ENCODE measurements around the gene ATN1. TPM values are rescaled to one million over a fixed set of nuclear protein-coding genes. Genes with fewer than 3 reads are reported as not detected.

ATN1 gene
- total and polyA plus RNA-seq, 2 of the 4 experiments (the other 2 are of a cell fraction) = 3.4 to 58.7 TPM

- no peak for ATAC-seq (ENCODE audit: low read depth)
- Histone ChIP-seq H2BK120ac (ENCODE audit: low read depth, low read length) (no peak overlapping the region), H2BK20ac (ENCODE audit: low read depth, low read length) (no peak overlapping the region), H2BK5ac (ENCODE audit: low read depth, low read length, poor library complexity, severe bottlenecking) (no peak overlapping the region), H3K23ac (ENCODE audit: low read depth, low read length) (no peak overlapping the region), H3K36me3 (ENCODE audit: control insufficient read depth, insufficient read depth, low read length) (no peaks in the 10 kb centered on the region; the same call in 1 of the 2 replicates), H4K8ac (ENCODE audit: low read depth in 2 of 2, low read length in 2 of 2) (no peak overlapping the region), H3K4me1 (ENCODE audit: control insufficient read depth, insufficient read depth, low read length) (peaks cover 10% of the 10 kb centered on the region), H3K9me1 (ENCODE audit: insufficient read depth, low read length) (peaks cover 4% of the 10 kb centered on the region; the same call in 1 of the 2 replicates), H4K5ac (ENCODE audit: low read depth, low read length) (no peak overlapping the region), H3K9ac (ENCODE audit: low read depth, low read length) (no peak overlapping the region), H3K9me3 (ENCODE audit: control insufficient read depth, insufficient read depth, low read length) (no peaks in the 10 kb centered on the region), H3K4me3 (ENCODE audit: insufficient read depth, low read depth, low read length) (no peak overlapping the region), H3K56ac (ENCODE audit: extremely low read depth, insufficient read depth, low read length) (no peak overlapping the region), H2BK15ac (ENCODE audit: low read depth, low read length) (no peak overlapping the region), H2AK5ac (ENCODE audit: low read depth, low read length) (no peak overlapping the region), H4K20me1 (ENCODE audit: insufficient read depth, low read length) (no peaks in the 10 kb centered on the region), H2AFZ (replicated peaks; ENCODE audit: low read length, poor library complexity) (no peak overlapping the region), H3K79me1 (ENCODE audit: low read depth in 1 of 2, low read length in 2 of 2) (peaks cover 3 to 6% of the 10 kb centered on the region in 2 experiments; a peak in 2 of 4 replicates), H3K27me3 (ENCODE audit: control insufficient read depth, insufficient read depth, low read length) (no peaks in the 10 kb centered on the region), H3K27ac (ENCODE audit: insufficient read depth, low read length) (no peak overlapping the region), H2AK9ac (replicated peaks; ENCODE audit: low read depth, low read length, poor library complexity) (no peak overlapping the region), H3K4ac (ENCODE audit: low read depth, low read length) (no peak overlapping the region), H3K14ac (replicated peaks; ENCODE audit: low read depth, low read length) (no peak overlapping the region), H3K4me2 (ENCODE audit: low read depth, low read length) (no peak overlapping the region), H3K18ac (ENCODE audit: low read depth, low read length) (no peak overlapping the region), H4K91ac (ENCODE audit: insufficient read depth, low read depth, low read length) (no peak overlapping the region)
- WGBS, 2 experiments (ENCODE audit: extremely low coverage in 2 of 2, insufficient read length in 1 of 2) = 100% methylated on average over 1 of the region's 4 CpGs; no CpG with 5 or more reads in 1 of the 2 experiments
- dilution Hi-C loops (cut with HindIII; ENCODE audit: low sequenced_read_pairs, unreplicated experiment) (no loop called here), in situ Hi-C loops (cut with MboI; ENCODE audit: low sequenced_read_pairs) (no loop called here), intact Hi-C loops (cut with micrococcal nuclease) (no loop called here)
- no TSS peak for BruUV-seq (replicated peaks)
- CTCF ChIA-PET = interaction anchor here (1.8 kb wide), 1 partner anchor 19 kb away, joined by 5 read pairs; no protein-coding TSS in a partner anchor
- POLR2A ChIA-PET (ENCODE audit: unreplicated experiment) = no interaction called here
- TF ChIP-seq MXI1 (IDR thresholded peaks at IDR 0.05; ENCODE audit: borderline replicate concordance, low read depth, low read length) = no peak
- no peak for TF ChIP-seq FOS (IDR thresholded peaks at IDR 0.05; ENCODE audit: low read depth, low read length)
- DNase-seq = no peak
Measured at GRCh38 chr12:6909421-6910145, 18.2 kb upstream of the ATN1 start.

Measured in IMR-90 (cell line).